Adrenal gland (tissue), 5 donors: ENCODE data around the gene PSMD13.

Source experiments
- POLR2A ChIP-seq, 2 donors: fragments of 450-650 bp; IDR thresholded peaks; one replicate each; pipeline ENCODE4 v1.6.1; 2017; ENCODE audit warnings: antibody characterized with exemption in 2 of 2, mild to moderate bottlenecking in 2 of 2, moderate library complexity in 1 of 2
- TF ChIP-seq, protein P1 (sequence below), 6 experiments: fragments of 450-650 bp in 4 of 6; fragments of 200-600 bp in 2 of 6; sonication (generic) in 1 of 6; IDR thresholded peaks; 1 replicate in 5 of 6; 2 replicates in 1 of 6; pipeline versions ENCODE4 v1.5.1 to v1.8.0; 2016 to 2021; ENCODE audit warnings: antibody characterized with exemption in 6 of 6, mild to moderate bottlenecking in 2 of 6, moderate library complexity in 1 of 6
- donor health status: DM: no; HTN: no; CAD: no.

GRCh38 chr11:272195-272930 is 35.6 kb downstream of the PSMD13 start:
- TF ChIP-seq POLR2A (IDR thresholded peaks at IDR 0.05): no peak
- TF ChIP-seq, protein P1, sequence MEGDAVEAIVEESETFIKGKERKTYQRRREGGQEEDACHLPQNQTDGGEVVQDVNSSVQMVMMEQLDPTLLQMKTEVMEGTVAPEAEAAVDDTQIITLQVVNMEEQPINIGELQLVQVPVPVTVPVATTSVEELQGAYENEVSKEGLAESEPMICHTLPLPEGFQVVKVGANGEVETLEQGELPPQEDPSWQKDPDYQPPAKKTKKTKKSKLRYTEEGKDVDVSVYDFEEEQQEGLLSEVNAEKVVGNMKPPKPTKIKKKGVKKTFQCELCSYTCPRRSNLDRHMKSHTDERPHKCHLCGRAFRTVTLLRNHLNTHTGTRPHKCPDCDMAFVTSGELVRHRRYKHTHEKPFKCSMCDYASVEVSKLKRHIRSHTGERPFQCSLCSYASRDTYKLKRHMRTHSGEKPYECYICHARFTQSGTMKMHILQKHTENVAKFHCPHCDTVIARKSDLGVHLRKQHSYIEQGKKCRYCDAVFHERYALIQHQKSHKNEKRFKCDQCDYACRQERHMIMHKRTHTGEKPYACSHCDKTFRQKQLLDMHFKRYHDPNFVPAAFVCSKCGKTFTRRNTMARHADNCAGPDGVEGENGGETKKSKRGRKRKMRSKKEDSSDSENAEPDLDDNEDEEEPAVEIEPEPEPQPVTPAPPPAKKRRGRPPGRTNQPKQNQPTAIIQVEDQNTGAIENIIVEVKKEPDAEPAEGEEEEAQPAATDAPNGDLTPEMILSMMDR (IDR thresholded peaks at IDR 0.05): no peak
